Right ventricle myocardium superior (tissue), 1 donor: ENCODE measurements around the gene NRXN3. TPM values are rescaled to one million over a fixed set of nuclear protein-coding genes. Genes with fewer than 3 reads are reported as not detected.

ENCODE experiments used
- ATAC-seq: fragments of 200-7000 bp; cut with Tn5 transposase; one replicate; pipeline ENCODE4 v1.9.1; 2020; ENCODE audit warnings: mild to moderate bottlenecking; ENCODE audit not compliant: poor library complexity
- DNase-seq: peaks from one replicate; pipeline ENCODE4 v3.0.0-alpha.2; 2020
- intact Hi-C: fragments of 100-400 bp; cut with DNase I; formaldehyde crosslinking; loops from one replicate; pipeline ENCODE4 v1.11.2; 2022
- total RNA-seq: library from RNA; stranded (reverse); fragmentation: NEBNext Ultra II Directional; extraction: Animal tissue kit (Norgen Biotek cat#: 25700); gene quantifications from one replicate; pipeline ENCODE4 v1.2.1, GENCODE V29; 2021
- donor health status: DM: no; HTN: yes; CAD: no; lungs with severe emphysema.

The NRXN3 gene
- total RNA-seq, 1 donor from 2014 or later, result 1.3 TPM

- DNase-seq, result no peak
- no peak for ATAC-seq
- intact Hi-C loops, result no loop called here
Observed at GRCh38 chr14:79721399-79722084, 1551.4 kb downstream of the NRXN3 start.

- ATAC-seq (no peak), DNase-seq (no peak)
- intact Hi-C loops, result no loop called here
Observed at GRCh38 chr14:79724934-79725717, 1555.0 kb downstream of the NRXN3 start.

- ATAC-seq (no peak), DNase-seq (no peak)
- intact Hi-C loops, result no loop called here
Observed at GRCh38 chr14:79727900-79728299, 1557.7 kb downstream of the NRXN3 start.

DNA sequence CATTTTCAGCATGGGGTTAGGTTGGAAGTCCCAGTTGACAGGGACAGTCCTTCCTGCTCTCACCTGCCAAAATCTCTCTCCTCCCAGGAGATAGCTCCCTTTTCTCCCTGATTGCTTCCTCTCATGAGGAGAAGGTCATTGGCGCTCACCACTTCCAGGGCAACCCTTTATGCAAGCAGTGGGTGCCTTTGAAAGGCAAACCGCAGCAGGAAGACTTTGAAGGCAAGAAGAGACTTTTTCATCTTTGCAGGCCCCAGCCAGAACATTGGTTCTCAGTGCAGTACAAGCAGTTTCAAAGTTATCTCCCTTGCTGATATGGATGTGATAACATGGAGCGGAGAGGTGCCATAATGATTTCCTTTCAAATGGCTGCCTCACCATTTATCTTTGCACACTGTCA lies 1558.2 kb downstream of the NRXN3 start:
- intact Hi-C loops, result no loop called here
- DNase-seq (no peak), ATAC-seq (no peak)

- ATAC-seq (no peak), DNase-seq (no peak)
- intact Hi-C loops, result no loop called here
Observed at GRCh38 chr14:79729731-79730130, 1559.6 kb downstream of the NRXN3 start.

GRCh38 chr14:79730196-79730595 lies 1560.0 kb downstream of the NRXN3 start:
- no peak for ATAC-seq
- no peak for DNase-seq
- intact Hi-C loops, result no loop called here

DNA sequence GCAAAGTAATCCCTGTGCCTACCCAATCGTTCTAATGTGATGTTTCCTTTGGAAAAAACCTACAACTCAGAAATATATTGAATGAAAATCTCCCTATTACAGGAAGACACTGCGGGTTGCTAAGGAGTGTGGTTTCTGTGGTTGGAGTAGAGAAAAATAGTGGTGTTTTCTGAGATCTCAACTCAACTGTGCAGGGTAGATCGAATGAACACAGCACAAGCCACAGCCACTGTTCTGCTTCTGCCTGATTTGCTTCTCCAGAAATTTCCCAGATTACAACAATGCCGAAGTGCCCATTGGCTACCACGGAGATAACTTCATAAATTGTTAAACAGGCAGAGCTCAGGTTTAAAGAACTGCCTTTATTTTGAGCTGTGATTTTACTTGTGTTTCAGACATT lies 1560.8 kb downstream of the NRXN3 start:
- ATAC-seq, result no peak
- intact Hi-C loops, result no loop called here
- no peak for DNase-seq

- intact Hi-C loops, result no loop called here
- ATAC-seq, result no peak
- DNase-seq, result no peak
Observed at GRCh38 chr14:79732911-79733655, 1562.9 kb downstream of the NRXN3 start.

DNA sequence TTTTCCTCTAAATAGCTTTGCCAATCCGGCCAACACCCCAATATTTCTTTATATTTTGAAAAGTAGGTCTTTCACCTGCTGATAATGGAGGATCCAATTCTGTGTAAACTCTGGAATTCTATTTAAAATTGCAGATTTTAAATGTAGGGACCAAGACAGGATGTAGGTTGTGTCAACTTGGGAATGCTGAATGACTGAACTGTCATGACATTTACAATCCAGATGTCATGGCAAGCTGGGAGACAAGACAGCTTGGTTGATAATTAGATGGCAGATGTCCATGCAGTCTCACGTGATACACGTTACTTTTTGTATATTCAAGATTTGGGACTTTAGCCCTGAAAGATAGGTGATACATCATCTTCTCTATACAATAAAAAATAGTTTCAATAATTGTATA lies 1564.0 kb downstream of the NRXN3 start:
- intact Hi-C loops, result no loop called here
- DNase-seq (no peak), ATAC-seq (no peak)

GRCh38 chr14:79734656-79735055 lies 1564.5 kb downstream of the NRXN3 start:
- ATAC-seq (no peak), DNase-seq (no peak)
- intact Hi-C loops, result no loop called here

DNA sequence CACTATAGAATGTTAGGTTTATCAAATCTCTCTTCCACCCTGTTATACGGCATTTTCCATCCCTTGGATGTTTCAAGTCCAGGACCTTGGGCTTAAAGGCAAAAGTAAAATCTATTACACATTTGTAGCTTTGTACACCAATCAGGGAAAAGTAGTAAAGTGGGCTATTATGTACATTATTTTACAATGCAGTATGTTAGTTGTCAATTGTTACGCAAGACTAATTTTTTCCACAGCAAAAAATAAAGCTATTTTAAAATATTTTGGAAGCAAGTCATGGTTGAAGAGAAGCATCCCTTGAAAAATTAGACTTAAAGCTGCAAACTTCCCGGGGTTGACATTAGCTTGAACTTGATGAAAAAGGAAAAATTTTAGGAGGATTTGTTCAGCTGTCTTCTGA lies 1564.9 kb downstream of the NRXN3 start:
- no peak for ATAC-seq
- intact Hi-C loops, result no loop called here
- DNase-seq, result no peak

GRCh38 chr14:79740066-79740601 lies 1570.0 kb downstream of the NRXN3 start:
- intact Hi-C loops, result no loop called here
- ATAC-seq, result no peak
- DNase-seq, result no peak

- DNase-seq, result no peak
- intact Hi-C loops, result no loop called here
- no peak for ATAC-seq
Observed at GRCh38 chr14:79742142-79742541, 1572.0 kb downstream of the NRXN3 start.

DNA sequence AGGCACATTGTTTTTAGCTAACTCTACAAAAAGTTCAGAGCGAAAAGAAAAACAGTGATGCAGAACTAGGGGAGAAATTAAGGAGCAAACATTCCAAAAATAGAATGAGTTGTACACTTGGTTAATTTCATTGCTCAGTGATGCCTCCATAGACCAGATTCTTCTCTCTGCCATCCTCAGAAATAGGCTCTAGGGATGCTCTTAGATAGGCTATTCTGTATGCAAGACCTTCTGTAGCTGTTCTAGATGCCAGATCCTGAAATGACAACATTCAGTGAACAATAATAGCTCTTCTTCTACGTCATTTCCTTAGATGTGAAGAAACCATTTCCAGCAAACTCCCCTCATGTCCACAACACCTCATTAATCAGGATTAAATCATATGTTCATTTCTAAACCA lies 1574.9 kb downstream of the NRXN3 start:
- no peak for DNase-seq
- ATAC-seq, result no peak
- intact Hi-C loops, result no loop called here

GRCh38 chr14:79749065-79749464 lies 1578.9 kb downstream of the NRXN3 start:
- intact Hi-C loops, result no loop called here
- ATAC-seq (no peak), DNase-seq (no peak)

DNA sequence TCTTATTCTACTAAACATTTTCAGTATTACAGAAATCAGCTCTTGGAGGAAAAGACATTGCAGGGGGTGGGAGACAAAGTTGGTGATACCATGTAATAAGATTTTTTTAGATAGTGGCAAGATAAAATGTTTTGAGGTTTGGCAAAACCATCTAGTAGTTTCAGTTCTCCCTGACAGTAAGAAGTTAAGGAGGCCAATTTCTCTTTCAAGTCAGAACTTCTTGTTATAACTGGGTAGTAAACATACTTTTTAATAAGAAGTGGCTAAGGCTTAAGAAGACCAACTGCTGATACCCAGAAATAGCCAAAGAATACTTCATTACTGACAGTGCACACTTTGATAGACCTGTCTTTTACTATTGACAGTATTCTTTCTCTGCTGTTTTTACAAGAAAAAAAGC lies 1588.8 kb downstream of the NRXN3 start:
- ATAC-seq (no peak), DNase-seq (no peak)
- intact Hi-C loops, result no loop called here

DNA sequence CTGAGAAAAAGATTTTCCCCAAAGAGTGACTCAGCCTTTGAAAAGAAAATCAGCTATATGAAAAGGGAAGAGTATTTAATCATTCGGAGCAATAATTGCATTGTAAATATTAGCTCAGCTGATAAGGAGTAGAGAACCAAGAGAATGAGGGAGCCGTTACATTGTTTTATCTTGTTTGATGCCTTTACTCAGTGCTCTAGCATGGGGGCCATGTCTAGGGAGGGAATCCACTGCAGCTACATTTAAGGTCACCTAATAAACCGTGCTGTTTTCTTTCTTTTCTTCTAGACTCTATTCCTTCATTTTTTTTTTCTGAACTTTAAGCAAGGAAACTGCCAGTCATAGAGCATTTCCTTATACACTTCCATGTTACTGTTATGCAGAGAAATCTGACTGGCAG lies 1594.2 kb downstream of the NRXN3 start:
- intact Hi-C loops, result no loop called here
- DNase-seq, result no peak

GRCh38 chr14:79766511-79766910 lies 1596.3 kb downstream of the NRXN3 start:
- ATAC-seq (no peak), DNase-seq (no peak)
- intact Hi-C loops, result no loop called here

More for the DNA sequence above, 1594.2 kb downstream of the NRXN3 start:
- ATAC-seq, result no peak

GRCh38 chr14:79767251-79767650 lies 1597.1 kb downstream of the NRXN3 start:
- ATAC-seq, result no peak
- intact Hi-C loops, result no loop called here
- DNase-seq, result no peak
